ENCODE measurements around the gene OR11H6.

DNA sequence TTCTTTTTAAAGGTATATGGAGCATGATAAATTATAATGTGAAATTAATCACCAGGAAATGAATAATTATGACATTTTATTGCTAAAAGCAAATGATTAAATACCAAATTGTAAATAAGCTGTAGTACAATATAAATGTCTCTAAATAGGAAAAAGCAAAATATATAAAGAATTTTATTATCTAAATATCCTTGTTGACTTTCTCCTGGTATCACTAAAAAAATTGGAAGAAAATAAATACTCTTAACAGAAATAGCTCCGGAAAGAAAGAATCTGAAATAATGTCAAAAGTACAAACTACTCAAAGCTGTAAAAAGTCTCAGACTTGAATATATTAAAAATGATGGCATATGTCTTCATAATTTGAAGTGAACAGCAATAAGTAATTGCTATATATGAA is 5.2 kb downstream of the OR11H6 start, which contains the start of gene OR11H7:
- TF ChIP-seq CTCF (IDR thresholded peaks at IDR 0.05; ENCODE audit: extremely low read depth in 1 of 2, insufficient read depth in 1 of 2, low read depth in 1 of 2, low read length in 2 of 2) (no peak), POLR2AphosphoS5 (IDR thresholded peaks at IDR 0.05; ENCODE audit: insufficient read depth, low read depth, low read length) (no peak), FOS (IDR thresholded peaks at IDR 0.05; ENCODE audit: borderline replicate concordance, insufficient read depth, low read length) (no peak), MAX (IDR thresholded peaks at IDR 0.05; ENCODE audit: insufficient read depth, insufficient read length) (no peak), POLR2A (IDR thresholded peaks at IDR 0.05; ENCODE audit: low read depth, low read length) (no peak), GATA2 (IDR thresholded peaks at IDR 0.05; ENCODE audit: insufficient read depth, insufficient read length, low read depth, low read length) (no peak)
